Measurements from ENCODE around the gene PRDM7.

DNA sequence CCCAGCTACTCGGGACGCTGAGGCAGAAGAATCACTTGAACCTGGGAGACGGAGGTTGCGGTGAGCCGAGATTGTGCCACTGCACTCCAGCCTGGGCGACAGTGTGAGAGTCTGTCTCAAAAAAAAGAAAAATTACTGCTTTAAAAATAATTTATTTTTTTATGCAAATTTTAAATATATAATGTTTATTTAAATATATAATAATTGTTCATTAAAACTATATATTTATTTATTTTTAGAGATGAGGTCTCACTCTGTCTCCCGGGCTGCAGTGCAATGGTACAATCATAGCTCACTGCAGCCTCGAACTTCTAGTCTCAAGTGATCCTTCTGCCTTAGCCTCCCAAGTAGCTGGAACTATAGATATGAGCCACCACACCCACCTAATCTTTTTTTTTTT, 42.6 kb downstream of the PRDM7 start:
- TF ChIP-seq CTCF (conservative IDR thresholded peaks at IDR 0.05; ENCODE audit: low read depth, low read length) (no peak), POLR2A (IDR thresholded peaks at IDR 0.05; ENCODE audit: low read depth, low read length) (no peak), MXI1 (IDR thresholded peaks at IDR 0.05; ENCODE audit: borderline replicate concordance, low read depth, low read length) (no peak), ELK1 (IDR thresholded peaks at IDR 0.05; ENCODE audit: borderline replicate concordance, low read depth, low read length) (no peak)
- TF ChIP-seq, protein P1, sequence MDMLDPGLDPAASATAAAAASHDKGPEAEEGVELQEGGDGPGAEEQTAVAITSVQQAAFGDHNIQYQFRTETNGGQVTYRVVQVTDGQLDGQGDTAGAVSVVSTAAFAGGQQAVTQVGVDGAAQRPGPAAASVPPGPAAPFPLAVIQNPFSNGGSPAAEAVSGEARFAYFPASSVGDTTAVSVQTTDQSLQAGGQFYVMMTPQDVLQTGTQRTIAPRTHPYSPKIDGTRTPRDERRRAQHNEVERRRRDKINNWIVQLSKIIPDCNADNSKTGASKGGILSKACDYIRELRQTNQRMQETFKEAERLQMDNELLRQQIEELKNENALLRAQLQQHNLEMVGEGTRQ (IDR thresholded peaks at IDR 0.05; ENCODE audit: low read depth, low read length): no peak

Data from IMR-90 (cell line).